GM21619 (cell line): ENCODE measurements around the gene CT45A5.
"Not testable (repeated sequence)": the region's sequence is repeated elsewhere in the genome, so short reads cannot be mapped to it uniquely, and the experiment has no call there.

Experiments
- ATAC-seq: cut with Tn5 transposase; IDR thresholded peaks from one replicate; pipeline ENCODE4 v1.9.1; 2021; ENCODE audit not compliant: unreplicated experiment

Gene CT45A5

DNA sequence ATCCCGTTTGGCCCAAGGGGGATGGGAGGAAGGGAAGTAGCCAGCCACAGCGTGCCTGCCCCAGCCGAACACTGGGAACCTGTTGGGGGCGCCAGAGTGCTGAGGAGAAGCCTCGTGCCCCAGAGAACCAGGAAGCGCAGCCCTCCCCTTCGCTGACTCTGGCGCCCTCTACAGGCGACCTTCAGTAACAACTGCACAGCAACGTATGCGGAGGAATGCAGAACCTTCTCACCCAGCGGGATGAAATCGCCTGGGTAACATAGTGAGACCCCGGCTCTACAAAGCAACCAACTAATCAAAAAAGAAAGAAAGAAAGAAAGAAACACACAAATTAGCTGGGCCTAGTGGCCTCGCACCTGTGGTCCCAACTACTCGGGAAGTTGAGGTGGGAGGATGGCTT lies at the start of gene CT45A5:
Gene CT45A5 (minus strand): TSS at position 101 of the 400 bp plus-strand sequence. CDS start 3,774 bp downstream, outside the sequence.
- ATAC-seq: not testable (repeated sequence)

DNA sequence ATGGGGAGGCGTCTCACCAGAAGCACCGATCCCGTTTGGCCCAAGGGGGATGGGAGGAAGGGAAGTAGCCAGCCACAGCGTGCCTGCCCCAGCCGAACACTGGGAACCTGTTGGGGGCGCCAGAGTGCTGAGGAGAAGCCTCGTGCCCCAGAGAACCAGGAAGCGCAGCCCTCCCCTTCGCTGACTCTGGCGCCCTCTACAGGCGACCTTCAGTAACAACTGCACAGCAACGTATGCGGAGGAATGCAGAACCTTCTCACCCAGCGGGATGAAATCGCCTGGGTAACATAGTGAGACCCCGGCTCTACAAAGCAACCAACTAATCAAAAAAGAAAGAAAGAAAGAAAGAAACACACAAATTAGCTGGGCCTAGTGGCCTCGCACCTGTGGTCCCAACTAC lies 34.6 kb upstream of the CT45A5 start, which contains the start of gene CT45A2:
Gene CT45A2 (minus strand): TSS at position 101 of the 400 bp plus-strand sequence. CDS start 3,747 bp downstream, outside the sequence.
- ATAC-seq: not testable (repeated sequence)

DNA sequence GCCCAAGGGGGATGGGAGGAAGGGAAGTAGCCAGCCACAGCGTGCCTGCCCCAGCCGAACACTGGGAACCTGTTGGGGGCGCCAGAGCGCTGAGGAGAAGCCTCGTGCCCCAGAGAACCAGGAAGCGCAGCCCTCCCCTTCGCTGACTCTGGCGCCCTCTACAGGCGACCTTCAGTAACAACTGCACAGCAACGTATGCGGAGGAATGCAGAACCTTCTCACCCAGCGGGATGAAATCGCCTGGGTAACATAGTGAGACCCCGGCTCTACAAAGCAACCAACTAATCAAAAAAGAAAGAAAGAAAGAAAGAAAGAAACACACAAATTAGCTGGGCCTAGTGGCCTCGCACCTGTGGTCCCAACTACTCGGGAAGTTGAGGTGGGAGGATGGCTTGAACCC lies 17.4 kb upstream of the CT45A5 start, which contains the start of gene CT45A6:
Gene CT45A6 (minus strand): TSS at position 101 of the 400 bp plus-strand sequence. CDS start 3,794 bp downstream, outside the sequence.
- not testable (repeated sequence) for ATAC-seq

GRCh38 chrX:135768091-135768490 lies 17.2 kb downstream of the CT45A5 start, which contains the start of gene CT45A3:
TSS of gene CT45A3 (minus strand) at chrX:135768191. CDS start at chrX:135764444, 3,747 bp downstream.
- ATAC-seq: not testable (repeated sequence)

DNA sequence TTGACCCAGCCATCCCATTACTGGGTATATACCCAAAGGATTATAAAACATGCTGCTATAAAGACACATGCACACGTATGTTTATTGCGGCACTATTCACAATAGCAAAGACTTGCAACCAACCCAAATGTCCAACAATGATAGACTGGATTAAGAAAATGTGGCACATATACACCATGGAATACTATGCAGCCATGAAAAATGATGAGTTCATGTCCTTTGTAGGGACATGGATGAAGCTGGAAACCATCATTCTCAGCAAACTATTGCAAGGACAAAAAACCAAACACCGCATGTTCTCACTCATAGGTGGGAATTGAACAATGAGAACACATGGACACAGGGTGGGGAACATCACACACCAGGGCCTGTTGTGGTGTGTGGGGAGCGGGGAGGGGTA lies 40.6 kb downstream of the CT45A5 start:
- not testable (repeated sequence) for ATAC-seq

DNA sequence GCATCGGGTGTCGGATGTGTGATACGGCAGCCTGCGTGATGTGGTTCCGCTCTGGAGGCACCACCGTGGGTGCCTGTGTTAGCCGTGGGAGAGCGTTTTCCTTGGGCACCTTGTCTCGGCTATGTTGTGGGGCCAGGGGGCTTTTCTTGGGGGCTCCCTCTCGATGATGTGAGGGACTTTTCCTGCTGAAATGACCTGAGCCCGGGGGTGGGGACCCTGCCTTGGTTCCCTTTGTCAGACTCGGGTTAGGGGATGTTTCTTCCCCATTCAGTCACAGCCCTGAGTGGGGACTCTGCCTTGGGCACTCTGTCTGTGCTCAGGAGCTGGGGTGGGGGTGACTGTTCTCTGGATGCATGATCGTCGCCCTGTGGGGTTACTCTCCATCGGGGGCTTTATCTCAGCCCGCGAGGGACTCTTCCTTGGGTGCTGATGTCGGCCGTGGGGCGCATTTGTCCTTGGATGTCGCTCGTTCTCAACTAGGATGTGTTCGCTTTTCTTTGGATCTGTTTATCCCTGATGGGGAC lies 44.0 kb downstream of the CT45A5 start:
- ATAC-seq: no peak

GRCh38 chrX:135740681-135741149 lies 44.6 kb downstream of the CT45A5 start:
- ATAC-seq: peak; percentile 79

- ATAC-seq: no peak
These were observed 47.8 kb downstream of the CT45A5 start for GRCh38 chrX:135737366-135738071.

DNA sequence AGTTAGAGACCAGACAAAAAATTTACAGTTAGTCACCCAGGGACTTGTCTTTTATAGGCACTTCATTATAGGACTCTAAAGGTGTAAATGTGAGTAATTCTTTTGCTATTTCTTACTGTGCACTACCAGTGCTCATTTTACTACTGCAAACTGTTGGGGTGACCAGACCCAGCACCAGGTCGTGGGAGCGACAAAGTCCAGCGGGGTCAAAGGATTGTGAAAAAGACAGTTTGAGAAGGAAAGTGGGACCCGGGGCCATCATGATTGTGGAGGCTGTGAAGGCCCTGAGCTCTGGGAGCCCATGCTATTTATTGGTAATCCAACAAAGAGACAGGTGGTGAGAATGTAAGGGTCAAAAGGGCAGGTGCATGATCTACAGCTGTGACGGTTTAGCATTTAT lies 50.6 kb downstream of the CT45A5 start:
- not testable (repeated sequence) for ATAC-seq
